ENCODE measurements around the gene ITGAV.

Gene ITGAV

GRCh38 chr2:186641132-186641806 lies 51.4 kb downstream of the ITGAV start:
- in situ Hi-C loops (cut with HindIII; ENCODE audit: low pct_ligation_motif_present, low pct_unique_long_range_greater_than_20kb, low sequenced_read_pairs): loop anchor here (25.0 kb wide), 1 partner anchor 129 kb away; no protein-coding TSS in a partner anchor
- no peak for DNase-seq

GRCh38 chr2:186641807-186642321 lies 52.0 kb downstream of the ITGAV start:
- DNase-seq: peak; percentile 74
- in situ Hi-C loops (cut with HindIII; ENCODE audit: low pct_ligation_motif_present, low pct_unique_long_range_greater_than_20kb, low sequenced_read_pairs): loop anchor here (25.0 kb wide), 1 partner anchor 130 kb away; no protein-coding TSS in a partner anchor

GRCh38 chr2:186644791-186645190 lies 54.9 kb downstream of the ITGAV start:
- in situ Hi-C loops (cut with HindIII; ENCODE audit: low pct_ligation_motif_present, low pct_unique_long_range_greater_than_20kb, low sequenced_read_pairs): loop anchor here (25.0 kb wide), 1 partner anchor 132 kb away; no protein-coding TSS in a partner anchor
- DNase-seq: no peak

- DNase-seq: no peak
- in situ Hi-C loops (cut with HindIII; ENCODE audit: low pct_ligation_motif_present, low pct_unique_long_range_greater_than_20kb, low sequenced_read_pairs): loop anchor here (25.0 kb wide), 1 partner anchor 134 kb away; no protein-coding TSS in a partner anchor
These were observed 56.1 kb downstream of the ITGAV start for GRCh38 chr2:186645999-186646398.

- DNase-seq: no peak
- in situ Hi-C loops (cut with HindIII; ENCODE audit: low pct_ligation_motif_present, low pct_unique_long_range_greater_than_20kb, low sequenced_read_pairs): loop anchor here (25.0 kb wide), 1 partner anchor 136 kb away; no protein-coding TSS in a partner anchor
These were observed 58.3 kb downstream of the ITGAV start for GRCh38 chr2:186648130-186648529.

GRCh38 chr2:186653511-186653910 lies 63.7 kb downstream of the ITGAV start:
- in situ Hi-C loops (cut with HindIII; ENCODE audit: low pct_ligation_motif_present, low pct_unique_long_range_greater_than_20kb, low sequenced_read_pairs): no loop called here

GRCh38 chr2:186659383-186659782 lies 69.5 kb downstream of the ITGAV start:
- in situ Hi-C loops (cut with HindIII; ENCODE audit: low pct_ligation_motif_present, low pct_unique_long_range_greater_than_20kb, low sequenced_read_pairs): no loop called here

More at GRCh38 chr2:186653511-186653910, 63.7 kb downstream of the ITGAV start:
- DNase-seq: no peak

GRCh38 chr2:186664385-186665043 lies 74.7 kb downstream of the ITGAV start:
- in situ Hi-C loops (cut with HindIII; ENCODE audit: low pct_ligation_motif_present, low pct_unique_long_range_greater_than_20kb, low sequenced_read_pairs): no loop called here
- no peak for DNase-seq

More at GRCh38 chr2:186659383-186659782, 69.5 kb downstream of the ITGAV start:
- DNase-seq: no peak

GRCh38 chr2:186669146-186669545 lies 79.3 kb downstream of the ITGAV start:
- in situ Hi-C loops (cut with HindIII; ENCODE audit: low pct_ligation_motif_present, low pct_unique_long_range_greater_than_20kb, low sequenced_read_pairs): no loop called here
- DNase-seq: no peak

GRCh38 chr2:186670831-186671230 lies 81.0 kb downstream of the ITGAV start:
- DNase-seq: no peak
- in situ Hi-C loops (cut with HindIII; ENCODE audit: low pct_ligation_motif_present, low pct_unique_long_range_greater_than_20kb, low sequenced_read_pairs): no loop called here

- in situ Hi-C loops (cut with HindIII; ENCODE audit: low pct_ligation_motif_present, low pct_unique_long_range_greater_than_20kb, low sequenced_read_pairs): no loop called here
- no peak for DNase-seq
These were observed 85.5 kb downstream of the ITGAV start for GRCh38 chr2:186675380-186675779.

- in situ Hi-C loops (cut with HindIII; ENCODE audit: low pct_ligation_motif_present, low pct_unique_long_range_greater_than_20kb, low sequenced_read_pairs): no loop called here
These were observed 93.5 kb downstream of the ITGAV start for GRCh38 chr2:186683341-186683740.

GRCh38 chr2:186687807-186688211 lies 98.0 kb downstream of the ITGAV start:
- peak; percentile 5 for DNase-seq
- in situ Hi-C loops (cut with HindIII; ENCODE audit: low pct_ligation_motif_present, low pct_unique_long_range_greater_than_20kb, low sequenced_read_pairs): no loop called here

More at GRCh38 chr2:186683341-186683740, 93.5 kb downstream of the ITGAV start:
- no peak for DNase-seq

- DNase-seq: no peak
- in situ Hi-C loops (cut with HindIII; ENCODE audit: low pct_ligation_motif_present, low pct_unique_long_range_greater_than_20kb, low sequenced_read_pairs): no loop called here
These were observed 99.0 kb downstream of the ITGAV start for GRCh38 chr2:186688813-186689212.

GRCh38 chr2:186690786-186691185 lies 100.9 kb downstream of the ITGAV start:
- no peak for DNase-seq
- in situ Hi-C loops (cut with HindIII; ENCODE audit: low pct_ligation_motif_present, low pct_unique_long_range_greater_than_20kb, low sequenced_read_pairs): no loop called here

- in situ Hi-C loops (cut with HindIII; ENCODE audit: low pct_ligation_motif_present, low pct_unique_long_range_greater_than_20kb, low sequenced_read_pairs): no loop called here
These were observed 101.4 kb downstream of the ITGAV start for GRCh38 chr2:186691231-186691630.

GRCh38 chr2:186691900-186692299 lies 102.0 kb downstream of the ITGAV start:
- DNase-seq: no peak
- in situ Hi-C loops (cut with HindIII; ENCODE audit: low pct_ligation_motif_present, low pct_unique_long_range_greater_than_20kb, low sequenced_read_pairs): no loop called here

More at GRCh38 chr2:186691231-186691630, 101.4 kb downstream of the ITGAV start:
- no peak for DNase-seq

- DNase-seq: no peak
- in situ Hi-C loops (cut with HindIII; ENCODE audit: low pct_ligation_motif_present, low pct_unique_long_range_greater_than_20kb, low sequenced_read_pairs): no loop called here
These were observed 103.6 kb downstream of the ITGAV start for GRCh38 chr2:186693446-186693832.

- in situ Hi-C loops (cut with HindIII; ENCODE audit: low pct_ligation_motif_present, low pct_unique_long_range_greater_than_20kb, low sequenced_read_pairs): no loop called here
- peak; percentile 39 for DNase-seq
These were observed 105.4 kb downstream of the ITGAV start for GRCh38 chr2:186695081-186695756.

Measured in ACHN (cell line).